HCT116 (cell line): Measurements from ENCODE around the gene SKA1. TPM values are rescaled to one million over a fixed set of nuclear protein-coding genes. Genes with fewer than 3 reads are reported as not detected.

Source experiments
- ATAC-seq: fragments of 200-7000 bp; cut with Tn5 transposase; 2 replicates; pipeline ENCODE4 v1.9.1; 2020; ENCODE audit warnings: mild to moderate bottlenecking, moderate library complexity
- BruUV-seq: library from RNA; stranded (reverse); fragments of 400-500 nt; replicated peaks from 2 replicates; lab custom pipeline; 2021; lab: Mats Ljungman, UMichigan
- CTCF ChIA-PET: fragments of 300-600 bp; sonication (Branson Sonifier 250); formaldehyde crosslinking; loops from one replicate; lab custom pipeline; 2021; ENCODE audit warnings: antibody characterized with exemption; lab: Charles Lee
- POLR2A ChIA-PET: fragments of 300-600, 350-600 bp; sonication (Branson Sonifier 250); formaldehyde crosslinking; loops from one replicate; lab custom pipeline; 2021; ENCODE audit warnings: antibody characterized with exemption; lab: Charles Lee
- RAD21 ChIA-PET, 2 experiments: fragments of 300-600 bp; sonication (Branson Sonifier 250); formaldehyde crosslinking; loops; one replicate each; lab custom pipeline; 2023; ENCODE audit warnings: low total read pairs in 2 of 2; ENCODE audit not compliant: uncharacterized antibody in 2 of 2, unreplicated experiment in 2 of 2, low non-redundant PET in 1 of 2; lab: Charles Lee
- DNase-seq: peaks from one replicate; pipeline ENCODE4 v3.0.0-alpha.2; 2010; ENCODE audit warnings: low read depth, low spot score
- H2AFZ ChIP-seq: fragments of 200-600 bp; shearing (Covaris generic), sonication (generic); 2 replicates; pipeline ENCODE4 v1.6.1; 2017; ENCODE audit warnings: low read depth, mixed run types, mixed read lengths, antibody characterized with exemption, low read length; ENCODE audit not compliant: poor library complexity, severe bottlenecking
- H3K27ac ChIP-seq: 2 replicates; pipeline ENCODE4 v1.5.1; 2012; ENCODE audit warnings: low read depth, low read length
- H3K27me3 ChIP-seq: fragments of 200-600 bp; sonication (generic); 2 replicates; pipeline ENCODE4 v1.6.1; 2016; ENCODE audit warnings: mixed run types, low read length, mixed read lengths; ENCODE audit not compliant: insufficient read depth
- H3K36me3 ChIP-seq, 2 experiments: fragments of 200-500 bp in 1 of 2; fragments of 200-600 bp in 1 of 2; sonication (Bioruptor generic) in 1 of 2; sonication (generic) in 1 of 2; 2 replicates each; pipeline versions ENCODE4 v1.5.1 to v1.6.1; 2014 to 2016; ENCODE audit warnings: low read length in 2 of 2, inconsistent platforms in 1 of 2, mixed read lengths in 1 of 2, mixed run types in 1 of 2; ENCODE audit not compliant: insufficient read depth in 2 of 2, control insufficient read depth in 1 of 2
- H3K4me1 ChIP-seq, 2 experiments: fragments of 200-600 bp in 1 of 2; sonication (generic) in 1 of 2; 2 replicates each; pipeline versions ENCODE4 v1.5.1 to v1.6.1; 2012 to 2017; ENCODE audit warnings: low read length in 2 of 2, inconsistent platforms in 1 of 2, mild to moderate bottlenecking in 1 of 2, mixed read lengths in 1 of 2, mixed run types in 1 of 2, moderate library complexity in 1 of 2; ENCODE audit not compliant: insufficient read depth in 2 of 2, control insufficient read depth in 1 of 2
- H3K4me2 ChIP-seq: fragments of 200-600 bp; sonication (generic); 2 replicates; pipeline ENCODE4 v1.6.1; 2017; ENCODE audit warnings: mixed run types, low read length, mixed read lengths
- H3K4me3 ChIP-seq, 2 experiments: fragments of 200-600 bp in 1 of 2; sonication (generic) in 1 of 2; replicated peaks in 1 of 2; 2 replicates each; pipeline ENCODE4 v1.5.1; 2011 to 2016; ENCODE audit warnings: low read length in 2 of 2, control low read depth in 1 of 2, low read depth in 1 of 2, mild to moderate bottlenecking in 1 of 2, mixed read lengths in 1 of 2, mixed run types in 1 of 2
- H3K79me2 ChIP-seq: fragments of 200-600 bp; sonication (generic); 2 replicates; pipeline ENCODE4 v1.6.1; 2017; ENCODE audit warnings: mild to moderate bottlenecking, mixed run types, low read length, moderate library complexity, mixed read lengths; ENCODE audit not compliant: insufficient read depth
- H3K9ac ChIP-seq: fragments of 200-600 bp; sonication (generic); 2 replicates; pipeline ENCODE4 v1.6.1; 2016; ENCODE audit warnings: low read length, mixed read lengths
- H3K9me2 ChIP-seq: fragments of 200-600 bp; sonication (generic), shearing (Covaris generic); 2 replicates; pipeline ENCODE4 v1.6.1; 2017; ENCODE audit warnings: mixed run types, mild to moderate bottlenecking, moderate library complexity; ENCODE audit not compliant: insufficient read depth
- H3K9me3 ChIP-seq, 2 experiments: fragments of 200-500 bp in 1 of 2; fragments of 200-600 bp in 1 of 2; sonication (Bioruptor generic) in 1 of 2; sonication (generic) in 1 of 2; 2 replicates each; pipeline ENCODE4 v1.6.1; 2014 to 2017; ENCODE audit warnings: low read length in 2 of 2, mixed read lengths in 2 of 2, inconsistent platforms in 1 of 2, low read depth in 1 of 2, mild to moderate bottlenecking in 1 of 2, mixed run types in 1 of 2, moderate library complexity in 1 of 2; ENCODE audit not compliant: control insufficient read depth in 1 of 2, insufficient read depth in 1 of 2
- H4K20me1 ChIP-seq: fragments of 200-600 bp; sonication (generic), shearing (Covaris generic); 2 replicates; pipeline ENCODE4 v1.6.1; 2017; ENCODE audit warnings: mixed run types, mild to moderate bottlenecking, moderate library complexity; ENCODE audit not compliant: insufficient read depth
- CBX3 ChIP-seq: IDR thresholded peaks from 2 replicates; pipeline ENCODE4 v1.6.1; 2012; ENCODE audit warnings: low read depth
- CEBPB ChIP-seq: IDR thresholded peaks from 2 replicates; pipeline ENCODE4 v1.6.1; 2012; ENCODE audit warnings: low read depth
- EZH2 ChIP-seq: fragments of 200-600 bp; sonication (generic); IDR thresholded peaks from 2 replicates; pipeline ENCODE4 v1.6.1; 2017; ENCODE audit warnings: antibody characterized with exemption, mixed run types
- FOSL1 ChIP-seq: IDR thresholded peaks from 2 replicates; pipeline ENCODE4 v1.6.1; 2012; ENCODE audit warnings: low read depth
- POLR2A ChIP-seq: IDR thresholded peaks from 2 replicates; pipeline ENCODE4 v1.7.0; 2011; ENCODE audit warnings: borderline replicate concordance; ENCODE audit not compliant: insufficient read depth, insufficient read length; ENCODE audit errors: extremely low read depth
- POLR2AphosphoS5 ChIP-seq: IDR thresholded peaks from 2 replicates; pipeline ENCODE4 v1.6.1; 2011; ENCODE audit warnings: mild to moderate bottlenecking, low read depth, low read length, moderate library complexity
- RAD21 ChIP-seq: IDR thresholded peaks from 2 replicates; pipeline ENCODE4 v1.6.1; 2012; ENCODE audit warnings: low read depth, mild to moderate bottlenecking
- SIN3A ChIP-seq: IDR thresholded peaks from 2 replicates; pipeline ENCODE4 v1.6.1; 2012; ENCODE audit warnings: low read depth
- SP1 ChIP-seq: IDR thresholded peaks from 2 replicates; pipeline ENCODE4 v1.6.1; 2012; ENCODE audit warnings: low read depth
- SRF ChIP-seq: IDR thresholded peaks from 2 replicates; pipeline ENCODE4 v1.6.1; 2012; ENCODE audit warnings: low read depth
- TCF7L2 ChIP-seq: IDR thresholded peaks from 2 replicates; pipeline ENCODE4 v1.7.0; 2011; ENCODE audit warnings: borderline replicate concordance, inconsistent platforms; ENCODE audit not compliant: insufficient read depth, insufficient read length; ENCODE audit errors: extremely low read depth
- YY1 ChIP-seq: IDR thresholded peaks from 2 replicates; pipeline ENCODE4 v1.6.1; 2011; ENCODE audit warnings: low read length, low read depth, moderate library complexity, mild to moderate bottlenecking; ENCODE audit not compliant: insufficient replicate concordance; ENCODE audit errors: extremely low read depth
- ZFX ChIP-seq: fragments of 450-650 bp; IDR thresholded peaks from 2 replicates; pipeline ENCODE4 v1.6.1; 2017
- ZNF274 ChIP-seq: fragments of 200-500 bp; sonication (Bioruptor generic); IDR thresholded peaks from 2 replicates; pipeline ENCODE4 v1.6.1; 2014; ENCODE audit warnings: mild to moderate bottlenecking, low read depth, low read length, inconsistent platforms
- intact Hi-C: fragments of 100-400 bp; cut with micrococcal nuclease; formaldehyde crosslinking; loops from 2 replicates; pipeline ENCODE4 v1.10.0; 2022
- total RNA-seq: library from RNA; stranded (reverse); gene quantifications from one replicate; pipeline ENCODE4 v1.2.1, GENCODE V29; 2021; ENCODE audit not compliant: unreplicated experiment
- TF ChIP-seq, protein P1 (sequence below): IDR thresholded peaks from 2 replicates; pipeline ENCODE4 v1.6.1; 2012

Gene SKA1
- total RNA-seq, 1 experiment from 2014 or later: 34.5 TPM

DNA sequence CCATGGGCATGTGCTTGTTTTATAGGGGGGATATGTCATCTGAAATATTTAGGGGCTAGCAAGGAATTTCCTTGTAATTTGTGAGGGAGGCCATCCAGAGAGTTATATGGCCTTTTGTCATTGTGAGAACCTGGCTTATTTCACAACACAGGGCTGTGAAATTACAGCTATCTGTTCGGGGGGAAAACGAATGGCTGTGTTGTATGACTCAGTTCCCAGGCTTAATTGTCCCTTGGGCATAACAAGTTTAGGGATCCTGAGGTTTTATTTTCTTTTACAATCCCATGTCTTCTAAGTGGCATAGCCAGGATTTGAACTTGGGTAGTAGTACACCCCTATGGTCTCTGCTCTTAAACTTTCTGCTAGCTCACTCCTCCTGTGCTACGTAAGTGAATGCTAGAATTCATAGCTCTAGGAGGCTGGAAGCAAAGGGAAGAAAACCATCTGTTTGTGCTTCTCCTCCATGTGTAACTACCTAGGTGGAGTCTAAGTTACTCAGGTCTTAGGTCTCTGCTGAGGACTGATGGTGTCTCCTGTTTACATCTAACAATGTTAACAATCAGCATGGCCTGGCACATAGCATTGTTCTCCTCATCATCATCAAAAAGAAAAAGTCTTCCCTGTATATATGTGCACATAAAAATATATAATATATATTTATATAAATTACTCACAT lies 53.8 kb downstream of the SKA1 start:
- no peak for TF ChIP-seq YY1
- no peak for TF ChIP-seq CEBPB
- no peak for TF ChIP-seq EZH2
- TF ChIP-seq CBX3: no peak
- TF ChIP-seq ZFX: no peak
- no peak for TF ChIP-seq POLR2AphosphoS5
- TF ChIP-seq SP1: no peak
- no peak for TF ChIP-seq SIN3A
- no peak for TF ChIP-seq POLR2A
- TF ChIP-seq RAD21: no peak
- no peak for TF ChIP-seq TCF7L2
- no peak for TF ChIP-seq ZNF274
- TF ChIP-seq SRF: no peak
- TF ChIP-seq, protein P1, sequence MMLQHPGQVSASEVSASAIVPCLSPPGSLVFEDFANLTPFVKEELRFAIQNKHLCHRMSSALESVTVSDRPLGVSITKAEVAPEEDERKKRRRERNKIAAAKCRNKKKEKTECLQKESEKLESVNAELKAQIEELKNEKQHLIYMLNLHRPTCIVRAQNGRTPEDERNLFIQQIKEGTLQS: no peak
- no peak for TF ChIP-seq FOSL1
- intact Hi-C loops: loop anchor here (1.0 kb wide), 1 partner anchor 210 kb away; no protein-coding TSS in a partner anchor
- RAD21 ChIA-PET: no interaction called here
- CTCF ChIA-PET: interaction anchor here (0.9 to 1.9 kb wide), 8 partner anchors 9 to 918 kb away, joined by 3 to 21 read pairs (median 3); no protein-coding TSS in a partner anchor
- Histone ChIP-seq H3K4me2 (no peak overlapping the region), H4K20me1 (no peaks in the 10 kb centered on the region), H3K4me3 (no peak overlapping the region), H2AFZ (peak overlapping the region; percentile 24), H3K9me3 (no peaks in the 10 kb centered on the region), H3K9me2 (no peaks in the 10 kb centered on the region), H3K79me2 (no peaks in the 10 kb centered on the region), H3K4me1 (no peaks in the 10 kb centered on the region), H3K27ac (no peak overlapping the region), H3K27me3 (no peaks in the 10 kb centered on the region), H3K9ac (no peak overlapping the region), H3K36me3 (no peaks in the 10 kb centered on the region)
- POLR2A ChIA-PET: no interaction called here
- no peak for DNase-seq
- BruUV-seq: no TSS peak
- peak; percentile 46; the same call in 1 of the 2 replicates for ATAC-seq
